Testis (tissue), 2 donors: ENCODE data around the gene C5orf47.

ENCODE experiments used
- CTCF ChIP-seq, 3 experiments: fragments of 450-650 bp in 2 of 3; fragments of 200-600 bp in 1 of 3; sonication (generic) in 1 of 3; IDR thresholded peaks; one replicate each; pipeline ENCODE4 v1.5.1; 2016 to 2019; ENCODE audit warnings: antibody characterized with exemption in 3 of 3, mild to moderate bottlenecking in 2 of 3, moderate library complexity in 1 of 3
- POLR2A ChIP-seq: fragments of 450-650 bp; IDR thresholded peaks from one replicate; pipeline ENCODE4 v1.6.1; 2017; ENCODE audit warnings: antibody characterized with exemption, mild to moderate bottlenecking, moderate library complexity

GRCh38 chr5:173963867-173964441 is 25.0 kb upstream of the C5orf47 start:
- TF ChIP-seq POLR2A (no peak), CTCF (IDR thresholded peaks at IDR 0.05) (no peak)
